HK-2 (cell line): ENCODE measurements around the gene SEPTIN10.
"Not testable (repeated sequence)": the region's sequence is repeated elsewhere in the genome, so short reads cannot be mapped to it uniquely, and the experiment has no call there.

Source experiments
- DNase-seq: peaks from one replicate; pipeline ENCODE4 v3.0.0-alpha.2; 2018; ENCODE audit not compliant: unreplicated experiment

Gene SEPTIN10

DNA sequence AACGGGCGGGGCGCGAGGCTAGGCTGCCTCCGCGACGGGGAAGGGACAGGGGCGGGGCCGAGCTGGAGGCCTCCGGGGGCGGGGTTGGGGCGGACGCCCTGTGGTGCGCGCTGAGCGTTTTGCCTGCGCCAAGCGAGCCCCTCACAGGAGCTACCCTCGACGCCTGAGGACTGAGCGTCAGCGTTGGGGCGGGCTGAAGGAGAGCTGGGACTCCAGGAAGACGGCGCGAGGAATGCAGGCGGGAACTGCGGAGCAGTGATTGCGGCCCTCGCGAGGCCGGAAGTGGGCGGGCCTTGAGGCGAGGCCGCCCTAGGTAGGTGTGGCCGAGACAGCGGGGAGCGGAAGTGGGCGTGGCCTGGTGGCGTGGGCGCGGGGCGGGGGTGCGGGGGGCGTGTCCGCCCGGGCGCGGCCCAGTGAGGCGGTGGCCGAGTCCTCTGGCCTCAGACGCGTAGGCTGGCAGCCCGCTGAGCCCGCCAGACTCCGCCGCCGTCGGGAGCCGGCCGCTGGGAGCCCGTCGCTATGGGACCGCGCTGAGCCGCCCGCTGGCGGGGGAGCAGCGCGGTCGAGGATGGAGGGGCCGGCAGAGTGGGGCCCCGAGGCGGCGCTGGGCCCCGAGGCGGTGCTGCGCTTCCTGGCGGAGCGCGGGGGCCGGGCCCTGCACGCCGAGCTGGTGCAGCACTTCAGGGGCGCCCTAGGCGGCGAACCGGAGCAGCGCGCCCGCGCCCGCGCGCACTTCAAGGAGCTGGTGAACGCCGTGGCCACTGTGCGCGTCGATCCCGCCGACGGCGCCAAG, at the start of gene SEPTIN10, which contains the start of gene SOWAHC:
Gene SEPTIN10 (minus strand): TSS at position 45 of the 793 bp plus-strand sequence. CDS start 139 bp downstream, outside the sequence.
Gene SOWAHC (plus strand): TSS at position 443 of the 793 bp plus-strand sequence. CDS start 126 bp downstream, at position 569.
- peak; percentile 99 for DNase-seq

DNA sequence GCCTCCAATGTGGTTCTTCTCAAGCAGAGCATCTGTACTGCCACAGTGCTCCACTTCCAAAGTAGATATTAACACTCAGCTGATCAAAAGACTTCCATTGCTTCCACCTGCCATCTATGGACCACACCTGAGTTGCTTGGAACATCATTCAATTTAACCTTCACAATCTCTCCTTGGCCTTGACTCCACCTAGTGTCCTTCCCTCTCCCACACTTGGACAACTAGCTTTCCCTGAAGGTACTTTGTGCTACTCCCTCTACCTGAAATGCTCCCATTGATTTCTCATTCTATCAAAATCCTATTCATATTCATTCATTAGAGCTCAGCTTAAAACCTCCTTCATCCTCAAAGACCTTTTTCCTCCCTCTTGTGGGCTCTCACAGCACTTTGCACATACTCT, 49.1 kb upstream of the SEPTIN10 start:
- DNase-seq, result no peak

DNA sequence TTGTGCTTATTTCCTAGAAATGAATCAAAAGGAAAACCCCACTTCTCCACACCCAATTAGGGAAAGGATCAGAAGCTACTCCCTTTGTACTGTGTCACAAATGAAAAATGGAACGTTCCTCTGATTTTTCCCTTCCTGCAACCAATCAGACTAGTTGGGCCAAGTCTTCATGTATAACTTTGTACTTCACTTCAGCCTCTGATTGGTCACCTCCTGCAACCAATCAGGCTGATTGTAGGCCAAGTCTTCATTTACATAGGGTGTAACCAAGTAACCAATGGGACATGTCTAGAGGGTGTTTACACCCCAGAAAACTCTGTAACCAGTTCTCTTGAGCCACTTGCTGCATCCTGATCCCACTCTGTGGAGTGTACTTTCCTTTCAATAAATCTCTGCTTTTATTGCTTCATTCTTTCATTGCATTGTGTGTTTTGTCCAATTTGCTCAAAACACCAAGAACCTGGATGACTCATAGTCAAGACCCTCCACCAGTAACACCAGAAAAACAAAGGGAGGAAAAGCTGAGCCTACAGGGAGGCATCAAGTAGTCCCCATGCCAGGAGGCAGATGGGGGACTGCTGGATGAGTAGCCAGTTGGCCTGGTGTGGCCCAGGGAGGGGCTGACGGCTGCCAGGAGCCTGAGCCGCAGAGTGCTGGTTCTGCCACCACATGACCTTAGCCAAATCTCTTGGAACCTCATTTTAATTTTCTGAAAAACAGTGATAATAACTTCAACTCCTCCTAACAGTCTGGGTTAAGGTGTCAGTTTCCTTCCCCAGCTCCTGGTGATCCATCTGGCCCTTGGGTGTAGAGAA, 46.5 kb upstream of the SEPTIN10 start:
- DNase-seq, result no peak

DNA sequence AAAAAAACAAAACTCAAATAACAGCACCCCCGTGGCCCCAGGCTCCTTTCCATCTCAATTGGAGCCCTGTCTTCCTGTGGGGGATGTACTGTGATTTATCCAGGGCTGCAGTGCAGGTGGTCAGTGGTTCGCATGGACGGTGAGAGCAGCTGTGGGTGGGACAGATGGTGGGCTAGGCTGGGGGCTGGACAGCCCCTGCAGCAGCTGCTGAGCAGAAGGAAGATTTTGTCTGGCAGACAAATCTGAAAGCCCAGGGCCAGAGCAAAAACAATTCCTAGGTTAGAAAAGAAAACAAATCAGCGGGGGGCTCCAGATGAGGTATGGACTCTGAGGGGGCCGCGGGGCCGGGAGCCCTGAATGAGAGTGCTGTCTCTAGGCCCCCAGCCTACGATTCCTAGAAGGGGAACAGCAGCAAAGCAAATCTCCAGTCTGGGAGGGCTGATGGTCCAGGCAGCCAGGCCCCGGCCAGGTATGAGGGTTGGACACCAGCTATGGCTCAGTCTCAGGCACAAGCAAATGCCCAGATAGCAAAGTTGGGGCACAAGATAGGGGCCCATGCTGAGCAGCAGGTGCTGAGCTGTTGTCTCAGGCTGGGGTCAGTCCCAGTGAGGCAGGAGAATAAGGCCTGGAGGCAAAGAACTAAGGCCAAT, 45.8 kb upstream of the SEPTIN10 start:
- no peak for DNase-seq

DNA sequence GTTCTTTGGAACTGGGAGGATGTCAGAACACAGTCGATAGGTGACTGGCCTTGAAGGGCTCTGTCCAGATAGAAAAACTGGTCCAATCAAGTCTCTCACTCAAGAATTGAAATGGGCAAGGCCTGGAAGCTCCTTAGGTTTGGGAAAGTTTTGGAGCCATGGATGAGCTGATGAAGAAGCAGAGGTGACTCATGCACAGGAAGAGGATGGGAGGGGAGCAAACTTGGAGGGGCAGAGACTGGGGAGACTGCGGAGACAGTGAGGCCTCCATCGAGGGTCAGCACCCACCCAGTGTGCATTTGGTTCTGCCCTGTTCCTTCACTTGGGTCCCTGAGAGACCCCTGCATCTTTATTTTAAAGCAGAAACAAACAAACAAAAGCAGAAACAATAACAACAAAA, 41.5 kb upstream of the SEPTIN10 start:
- DNase-seq, result no peak

DNA sequence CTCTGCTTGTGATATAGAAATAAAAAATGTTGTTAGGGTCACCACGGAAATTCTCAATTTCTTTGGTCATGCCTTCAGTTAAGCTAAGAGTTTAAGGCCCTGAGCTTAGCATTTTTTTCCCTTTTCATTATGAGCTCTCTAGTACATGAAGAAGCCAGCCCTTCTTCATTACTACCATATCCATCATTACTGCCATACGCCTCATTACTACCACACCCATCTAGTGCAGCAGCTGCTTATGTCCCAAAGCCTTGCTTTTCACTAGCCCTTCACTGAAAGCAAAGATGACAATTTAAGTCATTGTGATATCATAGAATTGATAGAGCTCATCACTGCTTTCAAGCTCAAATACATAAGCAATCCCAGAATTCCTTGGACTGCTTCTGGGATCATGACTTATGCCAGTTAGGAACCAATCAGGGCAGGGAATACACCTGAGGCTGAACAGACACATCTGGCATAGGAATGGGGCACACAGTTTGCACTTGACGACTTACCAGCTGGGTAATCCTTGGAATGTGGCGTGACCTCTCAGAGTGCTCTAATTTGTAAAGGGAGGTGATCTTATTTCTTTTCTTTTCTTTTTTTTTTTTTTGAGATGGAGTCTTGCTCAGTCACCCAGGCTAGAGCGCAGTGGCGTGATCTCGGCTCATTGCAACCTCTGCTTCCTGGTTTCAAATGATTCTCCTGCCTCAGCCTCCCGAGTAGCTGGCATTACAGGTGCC, 40.7 kb upstream of the SEPTIN10 start:
- no peak for DNase-seq

DNA sequence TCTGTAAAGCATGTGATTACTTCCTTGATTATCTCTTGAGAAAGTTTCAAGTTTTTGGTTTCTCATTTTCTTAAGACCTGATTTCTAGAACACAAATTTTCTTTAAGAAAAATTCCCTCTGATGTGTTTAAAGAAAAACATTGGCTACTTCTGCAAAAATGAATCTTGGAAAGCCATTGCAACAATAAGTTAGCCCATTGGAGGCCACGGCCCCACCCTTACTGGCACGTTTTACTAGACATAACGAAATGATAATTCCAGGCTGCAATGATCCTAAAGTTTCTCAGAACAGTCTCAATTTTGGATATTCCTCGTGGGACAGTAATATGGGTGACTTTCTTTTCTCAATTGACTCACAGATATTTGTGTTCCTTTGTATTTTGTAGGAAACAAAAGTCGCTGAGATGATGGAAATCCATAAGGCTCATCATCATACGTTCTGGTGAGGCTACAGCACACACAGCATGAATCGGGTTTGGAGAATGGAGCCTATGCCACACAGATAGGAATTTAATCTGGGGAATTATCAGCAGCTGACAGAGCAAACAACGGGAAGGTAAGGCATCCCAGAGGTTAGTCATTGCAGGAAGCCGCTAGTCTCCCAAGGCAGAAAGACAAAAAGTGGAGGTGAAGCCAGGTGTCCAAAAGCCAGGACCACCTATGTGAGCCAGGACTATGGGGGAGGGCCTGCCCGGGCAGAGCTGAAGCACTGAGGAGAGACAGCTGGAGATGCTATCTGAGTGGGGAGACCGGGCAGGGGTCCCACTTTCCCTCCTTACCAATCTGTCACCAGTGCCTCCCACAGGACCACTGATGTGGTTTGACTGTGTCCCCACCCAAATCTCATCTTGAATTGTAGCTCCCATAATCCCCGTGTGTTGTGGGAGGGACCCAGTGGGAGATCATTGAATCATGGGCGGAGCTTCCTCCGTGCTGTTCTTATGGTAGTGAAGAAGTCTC, 36.2 kb upstream of the SEPTIN10 start:
- no peak for DNase-seq

DNA sequence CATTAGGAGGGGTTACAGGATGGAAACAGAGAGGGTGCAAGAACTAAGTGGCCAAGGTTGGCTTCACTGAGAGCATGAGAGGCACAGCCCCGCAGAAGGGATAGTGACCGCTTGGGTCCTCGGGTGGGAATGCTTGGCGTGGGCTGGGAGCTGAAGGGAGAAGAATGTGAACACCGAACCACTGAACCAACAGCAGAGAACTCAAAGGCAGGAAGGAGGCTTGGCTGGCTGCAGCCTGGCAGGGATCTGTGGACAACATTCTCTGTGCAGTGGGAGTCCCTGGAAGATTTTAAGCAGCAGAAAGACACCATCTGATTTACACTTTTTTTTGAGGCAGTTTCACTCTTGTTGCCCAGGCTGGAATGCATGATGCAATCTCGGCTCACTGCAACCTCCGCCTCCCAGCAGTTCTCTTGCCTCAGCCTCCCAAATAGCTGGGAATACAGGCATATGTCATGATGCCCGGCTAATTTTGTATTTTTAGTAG, 34.3 kb upstream of the SEPTIN10 start:
- no peak for DNase-seq

DNA sequence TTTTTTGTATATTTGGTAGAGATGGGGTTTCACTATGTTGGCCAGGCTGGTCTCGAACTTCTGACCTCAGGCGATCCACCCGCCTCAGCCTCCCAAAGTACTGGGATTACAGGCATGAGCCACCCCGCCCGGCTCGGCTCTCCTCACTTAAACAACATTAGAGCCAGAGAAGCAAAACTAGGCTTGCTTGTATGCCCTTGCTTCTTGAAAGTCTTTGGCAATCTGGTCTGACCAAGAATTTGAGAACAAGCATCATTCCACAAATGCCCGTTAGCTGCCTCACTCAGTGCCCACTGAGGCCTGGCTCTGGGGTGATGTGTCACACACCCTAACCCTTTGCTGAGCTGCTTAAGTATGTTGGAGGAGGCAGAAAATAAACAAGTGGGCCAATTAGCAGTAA, 33.9 kb upstream of the SEPTIN10 start:
- no peak for DNase-seq

DNA sequence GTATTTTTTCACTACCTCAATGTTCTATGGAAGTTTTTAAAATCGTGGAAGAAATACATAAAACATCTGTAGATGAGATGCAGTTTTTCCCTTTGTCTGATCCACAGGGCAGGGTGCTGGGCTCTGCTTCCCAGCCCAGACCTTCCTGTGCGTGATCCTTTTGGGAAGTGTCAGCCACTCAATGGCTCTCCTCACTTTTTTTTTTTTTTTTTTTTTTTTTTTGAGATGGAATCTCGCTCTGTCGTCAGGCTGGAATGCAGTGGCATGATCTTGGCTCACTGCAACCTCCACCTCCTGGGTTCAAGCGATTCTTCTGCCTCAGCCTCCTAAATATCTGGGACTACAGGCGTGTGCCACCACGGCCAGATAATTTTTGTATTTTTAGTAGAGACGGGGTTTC, 33.2 kb upstream of the SEPTIN10 start:
- no peak for DNase-seq

DNA sequence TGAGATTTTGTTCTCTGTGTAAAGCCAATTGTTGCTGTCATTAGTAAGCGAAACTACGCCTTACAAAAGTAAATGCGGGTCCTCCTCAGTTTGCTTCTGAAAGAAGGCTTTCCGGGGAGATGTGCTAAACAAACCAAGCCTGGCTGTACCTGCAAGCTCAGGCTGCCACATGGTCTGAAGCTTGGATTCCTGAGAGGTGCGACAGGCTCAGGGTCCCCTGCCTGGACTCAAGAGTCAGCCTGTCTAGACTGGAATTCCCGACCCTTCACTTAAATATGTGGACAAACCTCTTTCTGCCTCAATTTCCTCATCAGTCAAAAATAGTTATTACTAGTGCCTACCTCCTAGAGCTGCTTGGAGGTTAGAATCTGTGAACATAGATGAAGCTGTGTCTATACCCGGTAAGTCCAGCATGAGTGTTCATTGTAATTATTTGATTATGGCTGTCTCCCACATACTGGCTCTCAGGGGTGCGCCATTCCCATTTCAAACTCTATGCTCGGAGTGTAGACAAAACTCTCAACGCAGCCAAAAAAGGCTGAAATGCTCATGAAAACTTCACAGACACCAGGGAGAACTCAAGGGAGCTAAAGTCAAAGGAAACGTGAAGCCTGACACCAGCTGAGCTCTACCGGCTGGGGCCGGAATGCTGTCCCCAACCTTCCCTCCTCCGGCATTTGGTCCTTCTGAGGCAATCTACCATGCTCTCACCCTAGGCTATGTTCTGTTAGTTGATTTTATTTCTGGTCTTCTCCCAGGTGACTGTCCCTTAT, 31.8 kb upstream of the SEPTIN10 start:
- DNase-seq, result no peak

DNA sequence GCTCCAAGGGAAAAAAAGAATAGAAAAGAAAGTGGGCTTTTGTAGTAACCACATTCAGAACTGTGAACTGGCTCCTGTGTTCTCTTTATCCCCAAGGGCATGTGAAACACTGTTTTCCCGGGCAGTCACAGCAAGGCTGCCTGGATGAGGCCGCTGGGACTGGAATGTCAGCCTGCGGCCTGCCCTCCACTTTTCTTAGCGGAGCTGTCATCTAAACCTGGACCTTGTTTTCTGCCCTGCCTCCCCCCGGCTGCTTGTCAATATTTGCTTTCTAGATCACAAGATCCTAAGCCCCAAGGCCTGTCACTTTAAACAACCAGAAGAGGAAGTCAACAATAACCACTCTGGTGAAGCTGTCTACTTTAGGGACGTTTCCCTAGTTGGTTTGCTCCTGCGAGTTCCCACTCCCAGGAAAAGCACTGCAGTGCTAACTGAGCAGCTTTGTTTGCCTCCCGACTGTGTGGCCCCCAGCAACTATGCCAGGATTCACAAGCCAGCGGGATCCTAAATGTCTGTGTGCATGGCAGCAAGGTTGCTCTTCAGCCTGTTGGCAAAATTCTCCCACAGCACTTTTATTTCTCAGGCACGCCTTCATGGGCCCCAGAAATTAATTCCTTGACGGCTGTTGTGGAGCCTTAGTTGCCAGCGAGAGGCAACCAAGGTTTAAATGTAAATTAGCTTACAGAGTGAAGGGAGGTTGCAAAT, 31.0 kb upstream of the SEPTIN10 start:
- no peak for DNase-seq

DNA sequence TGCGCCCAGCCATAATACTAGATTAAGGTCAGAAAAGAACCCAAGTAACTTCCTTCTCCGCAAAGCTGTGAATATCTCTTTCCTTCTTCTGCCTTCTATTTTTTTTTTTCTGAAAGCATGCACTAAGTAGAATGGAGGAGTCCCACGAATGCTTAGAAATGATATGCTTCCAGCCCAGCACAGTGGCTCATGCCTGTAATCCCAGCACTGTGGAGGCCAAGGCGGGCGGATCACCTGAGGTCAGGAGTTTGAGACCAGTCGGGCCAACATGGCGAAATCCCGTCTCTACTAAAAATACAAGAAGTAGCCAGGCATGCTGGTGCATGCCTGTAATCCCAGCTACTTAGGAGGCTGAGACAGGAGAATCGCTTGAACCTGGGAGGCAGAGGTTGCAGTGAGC, 26.2 kb upstream of the SEPTIN10 start:
- DNase-seq, result not testable (repeated sequence)

DNA sequence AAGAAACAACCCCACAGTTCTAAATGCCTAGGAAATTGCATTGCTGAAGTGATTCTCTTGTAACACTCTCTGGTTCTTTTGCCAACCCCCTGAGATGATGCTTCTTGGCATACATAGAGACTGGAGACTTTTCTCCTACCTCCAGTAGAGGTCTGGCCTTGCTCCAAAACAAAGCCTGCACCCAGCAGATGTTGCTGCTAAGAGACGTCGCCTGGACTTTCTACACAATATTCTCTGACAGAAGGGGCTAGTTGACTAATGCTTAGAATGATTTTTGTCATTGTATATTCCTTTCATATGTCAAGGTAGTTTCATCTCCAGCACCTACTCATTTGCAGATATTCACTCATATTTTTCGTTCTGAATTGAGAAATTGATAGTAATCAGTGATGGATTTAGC, 25.0 kb upstream of the SEPTIN10 start:
- no peak for DNase-seq

DNA sequence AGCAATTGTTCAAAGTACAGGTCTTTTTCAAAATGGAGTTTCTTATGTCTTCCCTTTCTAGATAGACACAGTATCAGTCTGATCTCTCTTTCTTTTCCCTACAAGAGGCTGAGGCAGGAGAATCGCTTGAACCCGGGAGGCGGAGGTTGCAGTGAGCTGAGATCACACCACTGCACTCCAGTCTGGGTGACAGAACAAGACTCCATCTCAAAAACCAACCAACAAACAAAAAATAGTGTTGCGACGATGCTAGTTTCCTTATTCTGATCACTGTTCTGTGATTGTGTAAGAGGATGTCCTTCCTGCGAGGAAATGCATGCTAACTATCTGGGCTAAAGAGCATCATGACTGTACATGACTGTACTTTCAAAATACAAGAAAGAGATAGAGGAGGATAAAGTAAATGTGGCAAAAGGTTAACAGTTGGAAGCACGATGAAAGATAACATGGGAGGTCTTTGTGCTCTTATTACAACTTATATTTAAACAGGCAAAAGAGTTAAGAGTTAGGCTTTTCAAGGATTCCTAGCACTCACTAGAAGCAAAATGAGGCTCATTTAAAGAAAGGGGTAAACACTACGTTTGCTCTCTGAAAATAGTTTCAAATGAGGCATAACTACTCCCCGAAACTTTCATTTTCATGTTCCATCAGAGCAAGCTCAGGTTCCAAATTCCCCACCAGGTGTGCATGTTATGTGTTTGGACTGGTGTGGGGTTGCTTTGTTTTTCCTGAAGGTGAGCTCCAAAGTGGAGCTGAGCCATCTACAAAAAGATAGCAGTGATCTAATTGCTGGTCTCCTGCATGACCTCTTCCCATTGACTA, 24.2 kb upstream of the SEPTIN10 start:
- no peak for DNase-seq

DNA sequence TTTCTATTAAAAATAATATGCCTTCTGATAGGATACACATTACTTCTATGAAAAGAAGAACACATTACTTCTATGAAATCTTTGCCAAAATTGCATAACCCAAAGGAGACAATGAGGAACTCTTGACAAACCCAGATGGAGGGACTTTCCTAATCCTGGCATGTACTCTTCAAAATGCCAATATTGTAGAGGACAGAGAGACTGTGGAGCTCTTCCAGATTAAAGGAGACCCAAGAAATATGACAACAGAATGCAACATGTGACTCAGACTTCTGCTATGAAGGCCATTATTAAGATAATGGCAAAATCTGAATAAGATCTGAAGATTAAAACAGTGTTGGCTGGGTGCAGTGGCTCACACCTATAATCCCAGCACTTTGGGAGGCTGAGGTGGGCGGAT, 22.6 kb upstream of the SEPTIN10 start:
- no peak for DNase-seq

DNA sequence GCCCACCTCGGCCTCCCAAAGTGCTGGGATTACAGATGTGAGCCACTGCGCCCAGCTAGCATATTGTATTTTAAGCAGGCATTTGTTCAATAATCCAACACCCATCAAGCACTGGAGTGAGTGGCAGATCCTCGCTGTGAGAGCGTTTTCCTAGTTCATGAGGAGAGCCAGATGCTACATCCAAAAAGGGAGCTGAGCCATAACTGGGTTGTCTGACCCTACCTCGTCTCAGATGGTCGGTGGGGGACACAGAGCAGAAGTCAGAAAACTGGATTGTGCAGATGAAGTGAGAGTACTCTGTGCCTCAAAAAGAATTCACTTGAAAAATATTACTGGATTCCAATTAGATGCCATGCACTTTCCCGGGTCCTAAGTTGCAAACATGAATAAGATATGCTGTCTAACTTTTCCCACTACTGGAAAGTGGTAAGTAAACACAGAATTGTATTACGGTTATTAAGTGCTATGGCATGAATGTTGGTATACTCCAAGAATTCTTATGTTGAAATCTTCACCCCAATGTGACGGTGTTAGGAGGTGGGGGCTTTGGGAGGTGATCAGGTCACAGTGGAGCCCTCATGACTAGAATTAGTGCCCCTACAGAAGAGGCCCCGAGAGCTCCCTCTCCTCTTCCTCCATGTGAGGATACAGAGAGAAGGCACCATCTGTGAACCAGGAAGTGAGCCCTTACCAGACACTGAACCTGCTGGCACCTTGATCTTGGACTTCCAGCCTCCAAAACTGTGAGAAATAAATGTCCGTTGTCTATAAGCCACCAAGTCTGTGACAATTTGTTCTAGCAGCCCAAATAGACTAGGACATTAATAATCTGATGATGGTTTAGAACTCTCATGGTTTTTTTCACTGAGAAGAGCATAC, 21.9 kb upstream of the SEPTIN10 start:
- no peak for DNase-seq
